ENCODE results near the gene SCN1A.

DNA sequence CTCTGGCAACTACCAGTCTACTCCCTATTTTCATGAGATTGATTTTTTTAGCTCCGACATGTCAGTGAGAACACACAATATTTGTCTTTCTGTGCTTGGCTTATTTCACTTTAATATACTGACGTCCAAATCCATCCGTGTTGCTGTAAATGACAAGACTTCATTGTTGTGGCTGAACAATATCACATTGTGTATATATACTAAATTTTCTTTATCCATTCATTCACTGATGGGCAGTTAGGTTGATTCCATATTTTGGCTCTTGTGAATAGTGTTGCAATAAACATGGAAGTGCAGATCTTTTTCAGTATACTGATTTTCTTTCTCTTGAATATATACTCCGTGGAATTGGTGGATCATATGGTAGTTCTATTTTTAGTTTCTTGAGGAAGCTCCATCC lies 168.4 kb downstream of the SCN1A start:
- no peak for TF ChIP-seq POLR2A (IDR thresholded peaks at IDR 0.05; ENCODE audit: low read depth, low read length)
- TF ChIP-seq TAF1 (IDR thresholded peaks at IDR 0.05; ENCODE audit: low read depth, low read length), result no peak
- TF ChIP-seq POLR2AphosphoS5 (IDR thresholded peaks at IDR 0.05; ENCODE audit: low read depth, low read length), result no peak
- TF ChIP-seq POU2F2 (IDR thresholded peaks at IDR 0.05; ENCODE audit: low read depth, low read length), result no peak
